MCF 10A (cell line): ENCODE results near the gene POU5F1. TPM values are rescaled to one million over a fixed set of nuclear protein-coding genes. Genes with fewer than 3 reads are reported as not detected.
"Not testable (repeated sequence)": the region's sequence is repeated elsewhere in the genome, so short reads cannot be mapped to it uniquely, and the experiment has no call there.

Experiments used
- Bru-seq: library from RNA; stranded (reverse); fragments of 400-500 nt; gene quantifications from one replicate; lab custom pipeline; 2021; lab: Mats Ljungman, UMichigan
- BruChase-seq, 2 experiments: library from RNA; stranded (reverse); fragments of 400-500 nt; gene quantifications; one replicate each; lab custom pipeline; 2021; lab: Mats Ljungman, UMichigan
- BruUV-seq: library from RNA; stranded (reverse); fragments of 400-500 nt; replicated peaks from 2 replicates; lab custom pipeline; 2021; lab: Mats Ljungman, UMichigan
- CTCF ChIA-PET: fragments of 300-600 bp; sonication (Branson Sonifier 250); formaldehyde crosslinking; extraction: SDS; loops from one replicate; lab custom pipeline; 2021; ENCODE audit warnings: antibody characterized with exemption, inconsistent platforms; lab: Yijun Ruan, JAX
- POLR2A ChIA-PET: fragments of 300-600, 350-650 bp; sonication (Branson Sonifier 250); formaldehyde crosslinking; extraction: SDS; loops from one replicate; lab custom pipeline; 2020; ENCODE audit warnings: antibody characterized with exemption, inconsistent platforms; lab: Yijun Ruan, JAX
- DNase-seq: peaks from one replicate; pipeline ENCODE4 v3.0.0-alpha.2; 2018; ENCODE audit not compliant: unreplicated experiment
- H3K27ac Mint-ChIP-seq: one replicate; pipeline ENCODE4 v1.8.0; 2022; ENCODE audit warnings: mild to moderate bottlenecking, low read depth, mixed read lengths; ENCODE audit not compliant: unreplicated experiment
- H3K27me3 Mint-ChIP-seq: one replicate; pipeline ENCODE4 v1.8.0; 2022; ENCODE audit warnings: mixed read lengths; ENCODE audit not compliant: insufficient read depth, unreplicated experiment
- H3K36me3 Mint-ChIP-seq: one replicate; pipeline ENCODE4 v1.8.0; 2022; ENCODE audit warnings: mild to moderate bottlenecking, moderate library complexity, mixed read lengths; ENCODE audit not compliant: insufficient read depth, unreplicated experiment
- H3K4me1 Mint-ChIP-seq: one replicate; pipeline ENCODE4 v1.8.0; 2022; ENCODE audit warnings: mixed read lengths; ENCODE audit not compliant: insufficient read depth, unreplicated experiment
- H3K4me3 Mint-ChIP-seq: one replicate; pipeline ENCODE4 v1.8.0; 2022; ENCODE audit warnings: mild to moderate bottlenecking, moderate library complexity, mixed read lengths; ENCODE audit not compliant: unreplicated experiment
- H3K9me3 Mint-ChIP-seq: one replicate; pipeline ENCODE4 v1.8.0; 2022; ENCODE audit warnings: mixed read lengths; ENCODE audit not compliant: unreplicated experiment
- intact Hi-C: fragments of 100-400 bp; cut with micrococcal nuclease; formaldehyde crosslinking; loops from 2 replicates; pipeline ENCODE4 v1.14.1; 2022
- long read RNA-seq: library from polyadenylated mRNA; stranded (forward); transcript quantifications from one replicate; pipeline ENCODE4 v2.0.0, GENCODE V29; 2022
- total RNA-seq: library from RNA; stranded (reverse); gene quantifications from 2 replicates; pipeline ENCODE4 v1.2.3, GENCODE V29; 2022
- TF ChIP-seq, protein P1 (sequence below): fragments of 200-600 bp; IDR thresholded peaks from one replicate; pipeline ENCODE4 v1.8.0; 2022; ENCODE audit warnings: antibody characterized with exemption, mild to moderate bottlenecking; ENCODE audit not compliant: unreplicated experiment

POU5F1 gene
- total RNA-seq (1.5 and 2.0 TPM in 2 replicates), Bru-seq, nascent RNA (percentile 49 among the genes with signal in this experiment), BruChase-seq, experiment 1, labeled RNA remaining after a 6-hour chase (percentile 55 among the genes with signal in this experiment), BruChase-seq, experiment 2, labeled RNA remaining after a 2-hour chase (percentile 58 among the genes with signal in this experiment)
- long read RNA-seq, partial matches to known transcripts = 0 of 4 reads
- long read RNA-seq, other reads (novel, unspliced or antisense) = 4 of 4 reads

DNA sequence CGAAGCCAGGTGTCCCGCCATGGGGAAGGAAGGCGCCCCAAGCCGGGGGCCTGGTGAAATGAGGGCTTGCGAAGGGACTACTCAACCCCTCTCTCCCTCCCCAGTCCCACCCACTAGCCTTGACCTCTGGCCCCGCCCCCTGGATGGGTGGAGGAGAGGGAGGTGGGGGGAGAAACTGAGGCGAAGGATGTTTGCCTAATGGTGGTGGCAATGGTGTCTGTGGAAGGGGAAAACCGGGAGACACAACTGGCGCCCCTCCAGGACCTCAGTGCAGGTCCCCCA, at the start of gene POU5F1:
Gene POU5F1, minus strand, starts transcription at position 83 of the 282 bp plus-strand sequence. Its CDS starts 62 bp downstream, at position 21.
- intact Hi-C loops = no loop called here
- POLR2A ChIA-PET = no interaction called here
- CTCF ChIA-PET = no interaction called here
- no peak within 1 kb of the TSS for H3K27ac Mint-ChIP-seq
- no TSS peak for BruUV-seq
- no peak for DNase-seq
- H3K27me3 Mint-ChIP-seq = no peaks in the 10 kb centered on the region
- H3K9me3 Mint-ChIP-seq = no peaks in the 10 kb centered on the region
- H3K36me3 Mint-ChIP-seq = peaks cover 5% of the 10 kb centered on the region
- H3K4me3 Mint-ChIP-seq = no peak within 1 kb of the TSS
- H3K4me1 Mint-ChIP-seq = peaks cover 6% of the 10 kb centered on the region
- TF ChIP-seq, protein P1, sequence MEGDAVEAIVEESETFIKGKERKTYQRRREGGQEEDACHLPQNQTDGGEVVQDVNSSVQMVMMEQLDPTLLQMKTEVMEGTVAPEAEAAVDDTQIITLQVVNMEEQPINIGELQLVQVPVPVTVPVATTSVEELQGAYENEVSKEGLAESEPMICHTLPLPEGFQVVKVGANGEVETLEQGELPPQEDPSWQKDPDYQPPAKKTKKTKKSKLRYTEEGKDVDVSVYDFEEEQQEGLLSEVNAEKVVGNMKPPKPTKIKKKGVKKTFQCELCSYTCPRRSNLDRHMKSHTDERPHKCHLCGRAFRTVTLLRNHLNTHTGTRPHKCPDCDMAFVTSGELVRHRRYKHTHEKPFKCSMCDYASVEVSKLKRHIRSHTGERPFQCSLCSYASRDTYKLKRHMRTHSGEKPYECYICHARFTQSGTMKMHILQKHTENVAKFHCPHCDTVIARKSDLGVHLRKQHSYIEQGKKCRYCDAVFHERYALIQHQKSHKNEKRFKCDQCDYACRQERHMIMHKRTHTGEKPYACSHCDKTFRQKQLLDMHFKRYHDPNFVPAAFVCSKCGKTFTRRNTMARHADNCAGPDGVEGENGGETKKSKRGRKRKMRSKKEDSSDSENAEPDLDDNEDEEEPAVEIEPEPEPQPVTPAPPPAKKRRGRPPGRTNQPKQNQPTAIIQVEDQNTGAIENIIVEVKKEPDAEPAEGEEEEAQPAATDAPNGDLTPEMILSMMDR = no peak

DNA sequence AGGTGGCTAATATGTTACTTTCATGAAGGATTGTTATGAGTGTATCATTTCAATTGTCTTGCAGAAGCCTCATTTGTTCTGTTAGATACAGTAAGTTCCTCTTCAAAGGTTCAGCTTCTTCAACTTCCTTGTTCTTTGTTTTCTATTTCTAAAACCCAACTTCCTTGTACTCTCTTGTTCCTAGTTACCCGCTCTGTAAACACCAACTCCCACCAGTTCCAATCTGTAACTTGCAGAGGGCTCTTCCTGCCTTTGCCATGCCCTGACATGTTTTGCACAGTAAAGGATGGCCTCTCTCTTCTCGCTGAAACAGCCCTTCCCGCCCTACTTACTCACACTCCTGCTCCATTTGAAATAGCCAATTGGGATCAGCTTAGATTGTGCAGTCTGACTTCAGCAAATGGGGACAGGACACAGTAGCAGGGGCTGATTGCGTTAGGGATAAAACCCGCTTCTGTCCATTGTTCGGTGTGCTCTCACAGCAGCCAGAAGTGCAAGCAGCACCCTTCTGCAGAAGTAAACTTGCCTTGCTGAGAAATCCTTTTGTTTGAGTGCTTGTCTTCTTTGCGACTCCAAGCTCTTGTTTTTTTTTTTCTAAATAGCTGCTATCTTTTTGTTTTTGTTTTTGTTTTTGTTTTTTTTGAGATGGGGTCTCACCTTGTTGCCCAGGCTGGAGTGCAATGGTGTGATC, 45.9 kb upstream of the POU5F1 start:
- CTCF ChIA-PET = interaction anchor here (0.6 to 1.5 kb wide), 2 partner anchors 121 to 151 kb away, joined by 3 to 6 read pairs; no protein-coding TSS in a partner anchor
- POLR2A ChIA-PET = interaction anchor here (0.6 kb wide), 1 partner anchor 34 kb away, joined by 3 read pairs; no protein-coding TSS in a partner anchor
- Mint-ChIP-seq H3K4me3 (no peak overlapping the region), H3K36me3 (no peaks in the 10 kb centered on the region), H3K9me3 (peaks cover 19% of the 10 kb centered on the region), H3K27me3 (peaks cover 11% of the 10 kb centered on the region), H3K4me1 (peaks cover 5% of the 10 kb centered on the region), H3K27ac (no peak overlapping the region)
- no peak for DNase-seq
- intact Hi-C loops = no loop called here
- no TSS peak for BruUV-seq
- TF ChIP-seq, protein P1 = no peak

DNA sequence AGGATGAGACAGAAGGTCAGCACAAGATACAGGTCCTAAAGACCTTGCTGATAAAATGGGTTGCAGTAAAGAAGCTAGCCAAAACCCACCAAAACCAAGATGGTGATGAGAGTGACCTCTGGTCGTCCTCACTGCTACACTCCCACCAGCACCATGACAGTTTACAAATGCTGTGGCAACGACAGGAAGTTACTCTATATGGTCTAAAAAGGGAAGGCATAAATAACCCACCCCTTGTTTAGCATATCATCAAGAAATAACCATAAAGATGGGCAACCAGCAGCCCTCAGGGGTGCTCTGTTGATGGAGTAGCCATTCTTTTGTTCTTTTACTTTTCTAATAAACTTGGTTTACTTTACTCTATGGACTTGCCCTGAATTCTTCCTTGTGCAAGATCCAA, 44.7 kb upstream of the POU5F1 start:
- H3K9me3 Mint-ChIP-seq = peaks cover 19% of the 10 kb centered on the region
- H3K36me3 Mint-ChIP-seq, DNase-seq, BruUV-seq, CTCF ChIA-PET, H3K27ac Mint-ChIP-seq, H3K4me3 Mint-ChIP-seq, H3K4me1 Mint-ChIP-seq, intact Hi-C loops, POLR2A ChIA-PET: not testable (repeated sequence)
- H3K27me3 Mint-ChIP-seq = peaks cover 11% of the 10 kb centered on the region

DNA sequence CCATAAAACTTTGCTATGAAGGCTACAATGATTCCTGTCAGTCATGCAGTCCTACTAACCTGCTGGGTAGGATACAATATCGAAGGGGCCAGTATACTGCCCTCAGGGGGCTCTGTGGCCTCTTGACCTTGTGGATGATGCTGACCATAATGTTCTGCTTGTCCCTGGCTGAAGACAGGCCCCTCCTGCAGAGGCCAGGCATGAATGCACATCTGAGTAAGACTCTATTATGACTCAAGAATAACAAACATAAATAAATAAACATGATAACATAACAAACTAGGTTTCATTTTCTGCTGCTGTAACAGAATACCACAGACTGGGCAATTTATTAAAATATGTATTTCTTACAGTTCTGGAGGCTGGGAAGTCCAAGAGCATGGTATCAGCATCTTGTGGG, 44.0 kb upstream of the POU5F1 start:
- Mint-ChIP-seq H3K27me3 (peaks cover 11% of the 10 kb centered on the region), H3K9me3 (peaks cover 19% of the 10 kb centered on the region), H3K4me1 (peaks cover 5% of the 10 kb centered on the region), H3K27ac (no peak overlapping the region), H3K36me3 (peaks cover 1% of the 10 kb centered on the region), H3K4me3 (no peak overlapping the region)
- CTCF ChIA-PET = no interaction called here
- no TSS peak for BruUV-seq
- intact Hi-C loops = no loop called here
- POLR2A ChIA-PET = no interaction called here
- DNase-seq = no peak
- TF ChIP-seq, protein P1 = no peak
